SIG-M5 treated with dmso at 0.1 percent for 504 hours (cell line): ENCODE results near the gene SULT6B1.
A peak's percentile ranks its signal among the peaks of the same experiment; 100 is the strongest.

Source experiments
- DNase-seq: peaks from one replicate; lab custom pipeline; 2025; ENCODE audit not compliant: unreplicated experiment; lab: John Stamatoyannopoulos, UW

Gene SULT6B1

DNA sequence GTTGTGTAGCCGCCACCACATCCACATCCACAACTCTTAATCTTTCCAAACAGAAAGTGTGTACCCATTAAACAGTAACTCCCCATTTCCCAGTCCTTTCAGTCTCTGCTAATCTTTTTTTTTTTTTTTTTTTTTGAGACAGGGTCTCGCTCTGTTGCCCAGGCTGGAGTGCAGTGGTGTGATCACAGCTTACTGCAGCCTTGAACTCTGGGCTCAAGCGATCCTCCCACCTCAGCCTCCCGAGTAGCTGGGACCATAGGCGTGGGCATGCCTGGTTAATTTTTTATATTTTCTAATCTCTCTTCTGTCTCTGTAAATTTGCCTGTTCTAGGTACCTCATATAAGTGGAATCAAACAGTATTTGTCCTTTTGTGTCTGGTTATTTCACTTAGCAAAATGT lies 35.2 kb downstream of the SULT6B1 start:
- DNase-seq, result no peak

DNA sequence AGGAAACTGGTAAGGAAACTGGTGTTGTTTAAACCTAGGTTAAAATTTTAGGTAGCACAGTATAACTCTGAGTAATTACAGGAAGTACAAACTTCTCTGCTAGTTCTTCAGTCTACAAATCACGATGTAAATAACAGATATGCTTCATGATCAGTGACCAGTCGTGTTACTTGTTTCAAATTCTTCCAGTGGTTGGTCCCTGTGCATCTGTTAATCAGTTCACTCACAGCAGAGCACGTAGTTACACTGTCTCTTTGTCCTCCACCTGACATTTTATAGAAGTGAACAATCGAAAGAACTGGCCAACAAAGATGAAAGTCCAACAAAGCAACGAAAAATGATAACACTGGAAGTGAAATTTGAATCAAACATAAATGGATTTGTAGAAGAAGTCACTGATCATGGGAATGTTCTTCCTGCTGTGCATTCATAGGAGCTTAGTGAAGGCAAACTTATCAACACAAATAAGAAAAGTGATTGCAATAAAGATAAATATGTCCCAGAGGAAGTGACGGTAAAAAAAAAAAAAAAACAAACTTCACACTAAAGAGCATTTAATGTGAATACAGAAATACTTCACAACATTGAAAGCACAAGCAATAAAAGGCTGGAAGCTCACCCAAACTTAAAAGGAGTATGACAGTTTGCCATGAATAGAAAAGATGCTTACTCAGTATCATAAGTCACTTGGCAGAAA lies 38.7 kb downstream of the SULT6B1 start:
- no peak for DNase-seq

DNA sequence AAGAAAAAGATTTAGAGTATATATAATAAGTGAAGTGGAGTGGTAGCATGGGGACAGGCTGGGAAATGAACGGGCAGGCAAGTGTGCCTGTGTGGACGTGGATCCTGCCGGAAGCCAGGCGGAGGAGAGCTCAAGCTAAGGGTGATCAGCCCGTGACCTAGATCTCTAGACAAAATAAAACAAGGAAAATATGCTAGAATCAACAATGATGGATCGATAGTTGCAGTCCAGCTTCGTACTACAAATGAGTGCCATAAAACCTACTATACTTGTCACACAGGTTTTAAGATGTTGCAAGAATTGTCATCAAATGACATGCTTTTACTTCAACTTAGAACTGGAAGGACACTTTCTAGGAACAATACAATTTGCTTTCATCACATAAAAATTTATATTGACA lies 40.1 kb downstream of the SULT6B1 start:
- DNase-seq, result peak; percentile 33

- no peak for DNase-seq
Measured at GRCh38 chr2:37146062-37146461, 42.4 kb downstream of the SULT6B1 start.

GRCh38 chr2:37143974-37144373 lies 44.5 kb downstream of the SULT6B1 start:
- peak; percentile 72 for DNase-seq

DNA sequence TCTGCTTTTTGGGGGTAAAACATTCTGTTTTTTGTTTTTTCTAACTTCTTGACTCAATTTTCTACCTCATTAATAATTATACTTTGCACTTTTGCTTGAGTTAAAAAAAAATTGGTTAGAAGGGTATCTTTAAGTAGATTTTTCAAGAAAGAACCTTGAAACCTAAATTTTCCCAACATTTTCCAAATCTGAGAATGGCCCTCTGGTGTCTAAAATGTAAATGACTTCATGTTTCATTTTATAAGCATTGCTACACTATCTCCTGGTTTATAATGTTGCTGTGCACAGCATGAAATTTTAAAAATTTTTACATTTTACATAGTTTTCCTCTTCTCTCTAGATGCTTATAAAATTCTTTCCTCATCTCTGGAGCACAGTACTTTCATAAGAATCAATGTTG lies 45.9 kb downstream of the SULT6B1 start:
- DNase-seq, result no peak

- DNase-seq, result no peak
Measured at GRCh38 chr2:37132914-37133313, 55.6 kb downstream of the SULT6B1 start.

DNA sequence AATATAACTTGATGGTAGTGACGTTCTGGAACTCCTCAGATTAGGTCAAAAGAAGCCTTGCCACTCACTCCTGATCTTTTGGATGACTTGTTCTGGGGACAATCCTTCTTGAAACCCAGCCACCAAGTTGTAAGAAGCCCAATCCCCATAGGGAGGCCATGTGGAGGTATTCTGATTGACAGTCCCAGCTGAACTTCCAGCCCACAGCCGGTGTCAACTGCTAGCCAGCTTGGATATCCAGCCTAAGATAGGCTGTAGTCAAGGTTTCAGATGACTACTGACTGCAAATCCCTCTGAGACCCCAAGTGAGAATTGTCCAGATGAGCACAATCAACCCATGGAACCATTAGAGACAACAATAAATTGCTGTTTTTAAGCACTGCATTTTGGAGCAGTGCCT lies 63.1 kb downstream of the SULT6B1 start:
- DNase-seq, result no peak

DNA sequence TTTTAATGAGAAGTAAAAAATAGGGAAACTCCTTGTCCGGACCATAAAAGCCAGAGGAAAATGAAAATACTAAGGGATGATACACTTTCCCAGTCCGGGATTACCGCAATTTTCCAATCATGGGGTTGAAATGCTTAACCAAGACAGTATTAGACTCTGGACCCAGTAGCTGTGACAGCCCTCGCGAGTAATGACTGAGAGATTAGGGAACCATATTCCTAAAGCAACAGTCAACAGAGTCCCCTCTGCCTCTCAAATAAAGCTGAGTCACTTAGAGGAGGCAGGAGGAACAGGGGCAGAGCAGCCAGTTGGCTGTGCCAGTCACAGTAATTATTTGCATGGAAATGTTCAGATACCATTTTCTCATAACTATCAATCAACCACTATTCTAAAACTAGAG lies 69.3 kb downstream of the SULT6B1 start:
- DNase-seq, result peak; percentile 5
